Endothelial cell of umbilical vein (primary cell): ENCODE measurements around the gene PDK3. TPM values are rescaled to one million over a fixed set of nuclear protein-coding genes. Genes with fewer than 3 reads are reported as not detected.

Experiments used
- BruUV-seq: library from RNA; stranded (reverse); fragments of 400-500 nt; replicated peaks from 2 replicates; lab custom pipeline; 2021; lab: Mats Ljungman, UMichigan
- CTCF ChIA-PET: fragments of 300-600, 350-600 bp; sonication (Branson Sonifier 250); formaldehyde crosslinking; loops from one replicate; lab custom pipeline; 2021; ENCODE audit warnings: antibody characterized with exemption, inconsistent platforms; lab: Charles Lee
- POLR2A ChIA-PET: fragments of 300-600, 350-600 bp; sonication (Branson Sonifier 250); formaldehyde crosslinking; loops from one replicate; lab custom pipeline; 2021; ENCODE audit warnings: antibody characterized with exemption, inconsistent platforms; lab: Charles Lee
- DNase-seq: peaks from one replicate; pipeline ENCODE4 v3.0.0-alpha.2; 2011; ENCODE audit warnings: low read depth, low spot score
- FAIRE-seq: peaks from 2 replicates; lab custom pipeline; 2011; peaks lifted over from hg19 to GRCh38; lab: Jason Lieb, UNC
- H2AFZ ChIP-seq: 2 replicates; pipeline ENCODE4 v1.6.0; 2012; ENCODE audit warnings: low read depth, low read length, control low read depth, inconsistent platforms
- H3K27ac ChIP-seq: 2 replicates; pipeline ENCODE4 v1.5.1; 2011; ENCODE audit warnings: low read depth, mild to moderate bottlenecking, control low read depth, low read length, moderate library complexity; ENCODE audit not compliant: insufficient read depth
- H3K27me3 ChIP-seq, 2 experiments: 2 replicates each; pipeline versions ENCODE4 v1.6.0 to v1.6.1; 2011; ENCODE audit warnings: low read length in 2 of 2, mixed read lengths in 1 of 2; ENCODE audit not compliant: control insufficient read depth in 2 of 2, insufficient read depth in 2 of 2
- H3K36me3 ChIP-seq, 2 experiments: 2 replicates in 1 of 2; 3 replicates in 1 of 2; pipeline ENCODE4 v1.5.1; 2011; ENCODE audit warnings: low read length in 2 of 2, mild to moderate bottlenecking in 1 of 2, moderate library complexity in 1 of 2; ENCODE audit not compliant: control insufficient read depth in 2 of 2, insufficient read depth in 2 of 2; ENCODE audit errors: extremely low read depth in 1 of 2
- H3K4me1 ChIP-seq: 3 replicates; pipeline ENCODE4 v1.5.1; 2011; ENCODE audit warnings: mild to moderate bottlenecking, low read length; ENCODE audit not compliant: control insufficient read depth, insufficient read depth; ENCODE audit errors: extremely low read depth
- H3K4me2 ChIP-seq: 2 replicates; pipeline ENCODE4 v1.6.1; 2011; ENCODE audit warnings: low read length, control low read depth, mixed read lengths; ENCODE audit not compliant: insufficient read depth
- H3K4me3 ChIP-seq, 3 experiments: fragments of 200-600 bp in 1 of 3; sonication (generic), shearing (Covaris generic) in 1 of 3; replicated peaks in 1 of 3; 2 replicates each; pipeline ENCODE4 v1.5.1; 2011 to 2016; ENCODE audit warnings: control low read depth in 3 of 3, low read length in 3 of 3, mild to moderate bottlenecking in 2 of 3, inconsistent platforms in 1 of 3, low read depth in 1 of 3, moderate library complexity in 1 of 3; ENCODE audit not compliant: insufficient read depth in 1 of 3
- H3K79me2 ChIP-seq: 2 replicates; pipeline ENCODE4 v1.6.0; 2012; ENCODE audit warnings: low read length, inconsistent platforms; ENCODE audit not compliant: control insufficient read depth, insufficient read depth
- H3K9ac ChIP-seq: replicated peaks from 2 replicates; pipeline ENCODE3; 2011; ENCODE audit warnings: low read length, control low read depth; ENCODE audit not compliant: insufficient read depth; ENCODE audit errors: extremely low read depth
- H3K9me1 ChIP-seq: replicated peaks from 3 replicates; pipeline ENCODE4 v1.6.0; 2011; ENCODE audit warnings: mild to moderate bottlenecking, low read length; ENCODE audit not compliant: control insufficient read depth, insufficient read depth; ENCODE audit errors: extremely low read depth
- H3K9me3 ChIP-seq: replicated peaks from 2 replicates; pipeline ENCODE4 v1.5.1; 2012; ENCODE audit warnings: low read length, inconsistent platforms; ENCODE audit not compliant: control insufficient read depth, insufficient read depth
- H4K20me1 ChIP-seq: replicated peaks from 2 replicates; pipeline ENCODE3; 2011; ENCODE audit warnings: mild to moderate bottlenecking, low read length; ENCODE audit not compliant: control insufficient read depth, insufficient read depth; ENCODE audit errors: extremely low read depth
- CTCF ChIP-seq, 2 donors: IDR thresholded peaks; 1 replicate in 1 of 2; 2 replicates in 1 of 2; pipeline ENCODE4 v1.5.1; 2011; ENCODE audit warnings: low read length in 2 of 2, mild to moderate bottlenecking in 2 of 2, moderate library complexity in 2 of 2, control low read depth in 1 of 2, inconsistent platforms in 1 of 2, low read depth in 1 of 2; ENCODE audit not compliant: insufficient read depth in 1 of 2; ENCODE audit errors: extremely low read depth in 1 of 2
- EZH2 ChIP-seq: IDR thresholded peaks from 2 replicates; pipeline ENCODE4 v1.6.1; 2012; ENCODE audit warnings: borderline replicate concordance, low read depth, mild to moderate bottlenecking, moderate library complexity, low read length, inconsistent platforms; ENCODE audit not compliant: severe bottlenecking
- FOS ChIP-seq: IDR thresholded peaks from 2 replicates; pipeline ENCODE4 v1.6.1; 2011; ENCODE audit warnings: mild to moderate bottlenecking, low read length, moderate library complexity, borderline replicate concordance; ENCODE audit not compliant: insufficient read depth
- GATA2 ChIP-seq: IDR thresholded peaks from 2 replicates; pipeline ENCODE4 v1.7.0; 2011; ENCODE audit warnings: low read depth, mild to moderate bottlenecking, moderate library complexity, mixed read lengths, low read length; ENCODE audit not compliant: insufficient read length, insufficient read depth
- MAX ChIP-seq: IDR thresholded peaks from 2 replicates; pipeline ENCODE4 v1.6.1; 2011; ENCODE audit not compliant: insufficient read depth, insufficient read length
- MYC ChIP-seq: IDR thresholded peaks from one replicate; pipeline ENCODE4 v1.6.1; 2011; ENCODE audit warnings: mild to moderate bottlenecking, low read depth, low read length
- POLR2A ChIP-seq: IDR thresholded peaks from 2 replicates; pipeline ENCODE4 v1.6.1; 2012; ENCODE audit warnings: low read depth, mild to moderate bottlenecking, control low read depth, low read length
- POLR2AphosphoS5 ChIP-seq: IDR thresholded peaks from 2 replicates; pipeline ENCODE4 v1.6.1; 2012; ENCODE audit warnings: low read depth, mild to moderate bottlenecking, control low read depth, low read length, moderate library complexity; ENCODE audit not compliant: insufficient read depth
- dilution Hi-C: fragments of 300-500 bp; cut with MboI; formaldehyde crosslinking; loops from one replicate; pipeline ENCODE4 v1.15.0; 2019; ENCODE audit warnings: low sequenced_read_pairs; ENCODE audit not compliant: extremely low pct_ligation_motif_present
- intact Hi-C: fragments of 100-400 bp; cut with micrococcal nuclease; formaldehyde crosslinking; loops from one replicate; pipeline ENCODE4 v1.10.0; 2022
- polyA plus RNA-seq, 4 experiments: library from polyadenylated mRNA; depleted of rRNA in 3 of 4; stranded (reverse) in 3 of 4; unstranded in 1 of 4; fragments of >200 nt; gene quantifications; 2 replicates each; pipeline versions ENCODE4 v1.2.1 to v1.2.3, GENCODE V29; 2011 to 2012; ENCODE audit warnings: missing spikeins in 1 of 4
- total RNA-seq: library from RNA; stranded (reverse); gene quantifications from 2 replicates; pipeline ENCODE4 v1.2.3, GENCODE V29; 2021

The PDK3 gene
- total and polyA plus RNA-seq, 2 donors (not counting 3 experiments of a cell fraction or from before 2014, with no cell fraction given) = 3.0 to 5.9 TPM

DNA sequence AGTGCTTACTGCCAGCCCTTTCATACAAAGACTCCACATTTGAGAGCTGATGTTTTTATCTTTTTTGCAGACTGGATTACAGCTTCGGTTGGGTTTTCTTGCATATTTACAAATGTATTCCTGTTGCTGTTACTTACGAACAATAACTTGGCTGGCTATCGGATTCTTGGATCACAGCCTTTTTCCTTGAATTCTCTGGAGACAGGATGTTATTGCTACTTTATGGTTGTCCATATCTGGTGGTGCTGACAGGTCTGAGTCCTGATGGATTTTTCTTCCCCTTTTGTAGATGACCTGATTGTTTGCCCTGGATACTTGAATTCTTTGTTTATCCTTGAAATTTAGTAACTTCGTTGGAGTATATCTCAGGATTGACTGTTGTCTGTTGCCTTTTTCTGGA lies 77.7 kb downstream of the PDK3 start:
- Histone ChIP-seq H2AFZ (no peak overlapping the region), H3K9me3 (no peaks in the 10 kb centered on the region), H3K79me2 (no peaks in the 10 kb centered on the region), H3K4me1 (peaks cover 8% of the 10 kb centered on the region), H3K4me2 (peak overlapping the region; percentile 45), H3K9ac (no peak overlapping the region), H3K27me3 (peaks cover 0 to 6% of the 10 kb centered on the region in 2 experiments), H3K36me3 (no peaks in the 10 kb centered on the region), H4K20me1 (no peaks in the 10 kb centered on the region), H3K9me1 (no peaks in the 10 kb centered on the region), H3K27ac (no peak overlapping the region), H3K4me3 (no peak overlapping the region)
- DNase-seq (peak; percentile 85), FAIRE-seq (peak; percentile 95)
- TF ChIP-seq MAX = no peak
- TF ChIP-seq GATA2 = peak; percentile 7
- no peak for TF ChIP-seq EZH2
- TF ChIP-seq MYC = no peak
- no peak for TF ChIP-seq POLR2A
- TF ChIP-seq POLR2AphosphoS5 = no peak
- no peak for TF ChIP-seq CTCF (IDR thresholded peaks at IDR 0.05; ENCODE audit: extremely low read depth in 1 of 2, insufficient read depth in 1 of 2, low read depth in 1 of 2, low read length in 2 of 2)
- no peak for TF ChIP-seq FOS
- no TSS peak for BruUV-seq
- ChIA-PET CTCF (no interaction called here), POLR2A (no interaction called here)
- dilution Hi-C loops (no loop called here), intact Hi-C loops (no loop called here)
